Right lung (tissue), 10 donors: ENCODE results near the gene THAP10. TPM values are rescaled to one million over a fixed set of nuclear protein-coding genes. Genes with fewer than 3 reads are reported as not detected.
"Not testable (repeated sequence)": the region's sequence is repeated elsewhere in the genome, so short reads cannot be mapped to it uniquely, and the experiment has no call there.

ENCODE experiments used
- DNase-seq, 2 donors: peaks; one replicate each; pipeline ENCODE4 v3.0.0-alpha.2; 2013
- long read RNA-seq, 8 donors: transcript quantifications; one replicate each; lab custom pipeline, GENCODE V29; 2026
- polyA plus RNA-seq, 5 donors: library from polyadenylated mRNA; unstranded; fragments of 120-200 nt; gene quantifications; one replicate each; pipeline versions ENCODE4 v1.2.1 to v1.2.3, GENCODE V29; 2013; ENCODE audit warnings: inconsistent platforms in 1 of 5, low replicate concordance in 1 of 5; ENCODE audit not compliant: insufficient read length in 5 of 5, insufficient read depth in 1 of 5

THAP10 gene
- polyA plus RNA-seq: 1 to 10 TPM; 4.8 to 7.3 (median 6.5) TPM
- long read RNA-seq, donor 1, partial matches to known transcripts: 0 of 1 reads
- long read RNA-seq, donor 1, other reads (novel, unspliced or antisense): 0 of 1 reads
- long read RNA-seq, donor 2, partial matches to known transcripts: 0 of 3 reads
- long read RNA-seq, donor 2, other reads (novel, unspliced or antisense): 0 of 3 reads
- long read RNA-seq, donor 3, partial matches to known transcripts: 0 of 2 reads
- long read RNA-seq, donor 3, other reads (novel, unspliced or antisense): 0 of 2 reads
- long read RNA-seq, donor 4, partial matches to known transcripts: 0 of 2 reads
- long read RNA-seq, donor 4, other reads (novel, unspliced or antisense): 0 of 2 reads
- long read RNA-seq, donor 5, partial matches to known transcripts: 0 of 3 reads
- long read RNA-seq, donor 5, other reads (novel, unspliced or antisense): 0 of 3 reads
- long read RNA-seq, donor 6, partial matches to known transcripts: 0 of 1 reads
- long read RNA-seq, donor 6, other reads (novel, unspliced or antisense): 0 of 1 reads
- long read RNA-seq, donor 7, partial matches to known transcripts: 0 of 1 reads
- long read RNA-seq, donor 7, other reads (novel, unspliced or antisense): 0 of 1 reads
- long read RNA-seq, donor 8, partial matches to known transcripts: 0 of 2 reads
- long read RNA-seq, donor 8, other reads (novel, unspliced or antisense): 0 of 2 reads

DNA sequence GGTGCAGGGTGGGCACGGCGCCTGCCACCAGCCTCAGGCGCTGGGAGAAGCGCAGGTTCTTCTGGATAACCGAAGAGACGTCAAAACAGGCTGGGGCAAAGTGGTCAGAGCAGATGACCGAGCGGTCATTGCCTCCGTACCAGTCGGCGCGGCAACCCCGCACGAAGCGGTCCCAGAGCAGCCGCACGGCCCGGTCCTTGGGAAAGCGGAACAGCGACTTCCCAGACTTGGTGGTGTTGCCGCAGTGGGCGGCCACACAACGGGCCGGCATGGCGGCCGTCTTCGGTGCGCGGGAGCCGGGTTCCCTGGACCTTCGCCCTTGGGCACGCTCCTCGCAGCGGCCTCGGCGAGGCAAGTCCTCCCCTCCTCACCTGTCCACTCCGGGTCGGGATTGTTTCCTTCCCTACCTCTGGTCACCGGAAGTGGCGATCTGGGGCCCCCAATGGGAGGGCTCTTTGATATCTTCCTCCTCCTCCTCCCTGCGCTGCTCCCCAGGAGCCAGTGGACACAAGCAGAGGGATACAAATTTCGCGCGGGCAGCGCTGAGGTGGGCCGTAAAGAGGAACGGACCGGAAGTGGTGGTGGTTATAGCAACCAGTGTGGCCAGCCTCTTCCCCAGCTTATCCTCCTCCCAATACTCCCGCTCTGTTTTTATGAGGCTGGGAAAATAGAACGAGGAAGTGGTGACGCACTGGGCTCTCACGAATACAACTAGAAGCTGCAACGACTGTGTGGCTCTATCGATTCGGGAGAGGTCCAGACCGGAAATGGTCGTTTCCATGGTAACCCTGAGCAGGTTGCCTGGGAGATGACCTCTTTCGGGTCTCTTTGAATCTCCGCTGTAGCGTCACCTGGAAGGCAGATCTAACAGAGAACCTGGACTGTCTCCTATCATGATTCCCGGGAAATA, at the start of gene THAP10, which contains the start of gene LRRC49:
THAP10 (minus strand) TSS at position 432 of the 910 bp plus-strand sequence; CDS start at position 271, 161 bp downstream.
LRRC49 (plus strand) TSS at position 825 of the 910 bp plus-strand sequence; CDS start at position 894, 69 bp downstream.
- peak; percentile 91 to 93 for DNase-seq

- DNase-seq: peak in 1 of 2 donors; percentile 14
Measured at GRCh38 chr15:70936326-70936725, 44.1 kb upstream of the THAP10 start.

- DNase-seq: no peak
Measured at GRCh38 chr15:70935631-70936030, 43.4 kb upstream of the THAP10 start.

- DNase-seq: no peak
Measured at GRCh38 chr15:70933411-70933810, 41.2 kb upstream of the THAP10 start.

- DNase-seq: no peak
Measured at GRCh38 chr15:70932397-70932796, 40.2 kb upstream of the THAP10 start.

DNA sequence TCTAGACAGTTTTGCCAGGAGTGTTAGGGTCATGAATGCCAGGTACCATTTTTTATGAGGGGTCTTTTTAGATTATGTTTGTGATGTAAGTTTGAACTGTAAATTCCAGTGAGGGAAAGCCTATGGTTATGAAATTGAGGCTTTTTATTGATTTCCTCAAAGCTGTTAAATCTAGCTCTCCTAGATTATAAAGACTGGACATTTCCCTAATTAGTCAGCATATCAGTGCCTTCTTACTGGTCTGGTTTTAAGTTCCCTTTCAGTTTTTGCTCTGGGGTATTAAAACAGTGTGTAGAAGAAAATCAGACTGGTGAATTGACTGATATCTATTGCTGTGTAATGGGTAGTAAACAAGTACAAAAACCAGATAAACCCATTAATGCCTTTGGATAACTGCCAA, 39.6 kb upstream of the THAP10 start:
- DNase-seq: no peak

GRCh38 chr15:70926914-70927313, 34.7 kb upstream of the THAP10 start:
- not testable (repeated sequence) for DNase-seq

- DNase-seq: peak; percentile 8
Measured at GRCh38 chr15:70923311-70924080, 31.3 kb upstream of the THAP10 start.

GRCh38 chr15:70922119-70922518, 29.9 kb upstream of the THAP10 start:
- DNase-seq: no peak

DNA sequence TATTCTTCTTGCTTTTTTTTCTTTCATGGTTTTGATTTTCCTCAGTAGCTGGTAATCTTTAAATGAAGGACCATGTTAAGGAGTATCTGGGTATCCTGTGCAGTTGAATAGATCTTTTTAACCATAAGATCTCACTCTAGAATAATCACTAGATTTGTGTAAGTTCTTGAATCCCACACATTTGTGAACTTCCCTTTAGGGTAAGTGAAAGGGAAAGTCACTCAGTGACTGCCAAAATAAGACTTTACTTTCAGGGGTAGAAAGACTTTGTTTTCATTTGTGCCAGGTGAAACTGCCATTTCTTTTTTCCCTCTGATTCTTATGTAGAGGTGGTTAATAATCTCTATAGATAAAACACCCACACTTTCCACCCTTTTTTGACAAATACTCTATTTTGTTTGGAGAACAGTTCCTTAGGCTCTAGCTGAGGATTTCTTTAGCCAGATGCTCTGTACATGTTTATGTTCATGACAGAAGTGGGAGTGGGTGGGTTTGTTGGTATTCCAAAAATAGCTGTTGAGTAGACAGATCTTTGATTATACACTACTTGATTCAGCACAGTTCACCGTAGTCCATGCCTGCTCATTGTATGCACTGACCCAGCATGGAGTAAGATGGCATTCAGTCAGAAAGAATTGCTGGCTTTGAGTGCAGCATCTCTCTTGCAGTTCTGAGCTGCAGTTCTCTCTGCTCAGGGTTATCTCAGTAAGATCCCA, 28.9 kb upstream of the THAP10 start:
- no peak for DNase-seq

- DNase-seq: no peak
Measured at GRCh38 chr15:70917955-70918354, 25.7 kb upstream of the THAP10 start.

DNA sequence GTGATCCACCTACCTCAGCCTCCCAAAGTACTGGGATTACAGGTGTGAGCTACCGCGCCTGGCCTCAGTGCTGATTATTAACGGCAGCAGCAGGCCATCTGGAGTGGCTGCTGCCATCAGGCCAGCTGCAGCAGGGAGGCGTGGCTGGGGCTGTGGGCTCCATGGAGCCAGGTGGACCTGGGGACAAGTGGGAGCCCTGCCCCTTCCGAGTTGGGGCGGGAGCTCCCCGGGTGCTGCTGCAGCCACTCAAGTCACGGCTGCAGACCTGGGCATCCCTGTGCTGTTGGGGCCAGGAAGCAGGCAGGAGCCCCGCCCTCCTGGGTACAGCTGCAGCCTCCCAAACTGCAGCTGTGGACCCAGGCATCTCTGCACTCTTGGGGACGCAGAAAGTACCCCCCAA, 24.3 kb upstream of the THAP10 start:
- DNase-seq: no peak

- no peak for DNase-seq
Measured at GRCh38 chr15:70912187-70912586, 20.0 kb upstream of the THAP10 start.

GRCh38 chr15:70910958-70911357, 18.7 kb upstream of the THAP10 start:
- no peak for DNase-seq

- no peak for DNase-seq
Measured at GRCh38 chr15:70907784-70908471, 15.7 kb upstream of the THAP10 start.

DNA sequence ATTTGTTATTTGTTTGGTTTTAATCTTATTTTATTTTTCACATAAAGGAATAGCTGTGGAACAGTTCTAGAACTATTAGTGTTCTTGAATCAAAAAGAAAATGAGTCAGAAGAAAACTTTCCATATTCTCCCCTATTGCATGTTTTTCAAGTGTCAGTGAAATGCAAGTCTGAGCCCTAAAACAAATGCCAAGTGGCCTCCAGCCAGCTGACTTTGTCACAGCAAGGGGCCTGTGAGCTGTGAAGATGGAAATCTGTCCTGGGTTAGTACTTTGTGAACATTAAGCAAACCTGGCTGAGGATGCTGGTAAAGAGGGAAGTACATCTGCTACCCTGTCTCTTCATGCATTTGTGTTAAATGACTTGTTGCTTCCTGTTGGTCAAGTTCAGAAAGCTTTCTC, 14.6 kb upstream of the THAP10 start:
- DNase-seq: no peak

DNA sequence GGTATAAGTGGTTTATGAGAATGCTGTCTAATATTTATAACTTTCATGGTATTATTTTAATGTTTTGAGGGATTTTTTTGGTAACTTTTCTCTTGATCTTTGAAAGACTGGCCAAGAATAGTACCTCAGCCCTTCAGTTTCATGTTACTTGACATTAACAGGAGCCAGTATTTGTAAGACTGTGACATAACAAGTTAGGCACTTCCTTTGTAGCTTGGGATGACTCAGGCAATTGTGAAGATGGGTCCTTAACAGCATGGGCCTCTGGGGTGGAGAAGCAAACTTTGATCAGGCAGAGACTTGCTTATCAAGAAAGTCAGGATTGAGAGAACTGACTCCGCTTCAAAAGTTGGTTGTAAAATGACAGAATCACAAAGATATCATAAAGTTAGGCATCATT, 9.9 kb upstream of the THAP10 start:
- DNase-seq: no peak

- DNase-seq: no peak
Measured at GRCh38 chr15:70892912-70893560, 803 bp upstream of the THAP10 start.

GRCh38 chr15:70882361-70882760, 9.9 kb downstream of the THAP10 start:
- no peak for DNase-seq
